ENCODE data around the gene BSN.

DNA sequence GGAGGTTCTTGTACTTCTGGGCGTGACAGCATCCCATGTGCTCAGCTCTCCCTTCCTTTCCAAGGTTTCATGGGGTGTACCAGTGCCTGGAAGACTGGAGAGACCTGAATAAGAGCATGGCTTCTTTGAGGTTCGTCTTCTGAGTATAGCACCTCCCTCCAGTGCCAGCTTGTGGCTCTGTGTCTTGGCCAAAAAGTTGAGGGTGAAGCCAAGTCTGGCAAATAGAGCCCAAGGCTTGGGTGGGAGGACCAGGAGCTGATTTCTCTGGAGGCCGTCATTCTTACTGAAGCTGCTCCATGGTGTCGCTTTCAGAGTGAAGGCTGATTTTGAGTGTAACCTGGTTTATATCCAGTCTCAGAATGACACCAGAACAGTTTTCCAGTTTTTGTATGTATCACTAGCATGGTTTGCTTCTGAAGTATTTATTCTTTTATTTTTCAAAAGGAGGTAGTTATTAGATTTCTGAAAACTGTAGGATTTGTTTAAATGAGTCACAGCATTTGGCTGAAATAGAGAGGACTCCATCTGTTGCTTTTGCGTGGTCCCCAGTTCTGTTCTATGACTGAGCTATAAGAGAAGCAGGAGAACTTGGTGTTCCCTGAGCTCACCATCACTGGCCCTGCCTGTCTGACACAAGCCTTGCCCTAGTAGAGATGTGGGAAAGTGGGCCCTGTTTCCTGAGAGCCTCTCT is 47.2 kb downstream of the BSN start:
- TF ChIP-seq CTCF (IDR thresholded peaks at IDR 0.05) (no peak), POLR2A (IDR thresholded peaks at IDR 0.05) (no peak)

All from right lobe of liver (tissue), 4 donors.